HepG2 (cell line): ENCODE measurements around the gene TSPAN5. TPM values are rescaled to one million over a fixed set of nuclear protein-coding genes. Genes with fewer than 3 reads are reported as not detected.

ENCODE experiments used
- ATAC-seq: fragments of 200-7000 bp; cut with Tn5 transposase; 3 replicates; pipeline ENCODE4 v1.9.1; 2020; ENCODE audit warnings: mild to moderate bottlenecking, moderate library complexity
- BruUV-seq: library from RNA; stranded (reverse); fragments of 400-500 nt; replicated peaks from 2 replicates; lab custom pipeline; 2021; lab: Mats Ljungman, UMichigan
- CTCF ChIA-PET: fragments of 300-600 bp; formaldehyde crosslinking; extraction: SDS; loops from one replicate; lab custom pipeline; 2021; ENCODE audit warnings: low total read pairs, inconsistent platforms, low intra/inter-chr PET ratio; lab: Yijun Ruan, JAX
- POLR2A ChIA-PET: fragments of 350-600 bp; sonication (Branson Sonifier 250); formaldehyde crosslinking; loops from one replicate; lab custom pipeline; 2020; ENCODE audit warnings: antibody characterized with exemption, inconsistent platforms; lab: Yijun Ruan, JAX
- DNase-seq: peaks from one replicate; pipeline ENCODE4 v3.0.0-alpha.2; 2015; ENCODE audit warnings: low spot score
- FAIRE-seq: peaks from 3 replicates; lab custom pipeline; 2011; peaks lifted over from hg19 to GRCh38; lab: Jason Lieb, UNC
- H2AFZ ChIP-seq: one replicate; pipeline ENCODE4 v1.6.1; 2011; ENCODE audit warnings: low read length, inconsistent platforms
- H3K27ac ChIP-seq: fragments of 300-600 bp; 3 replicates; pipeline ENCODE4 v1.8.0; 2011; ENCODE audit warnings: mixed run types, mild to moderate bottlenecking, mixed read lengths, low read length, inconsistent platforms; ENCODE audit not compliant: insufficient read depth; ENCODE audit errors: extremely low read length
- H3K27me3 ChIP-seq, 2 experiments: fragments of 200-600 bp in 1 of 2; 2 replicates in 1 of 2; 3 replicates in 1 of 2; pipeline versions ENCODE4 v1.6.0 to v1.8.0; 2011; ENCODE audit warnings: low read length in 2 of 2, mild to moderate bottlenecking in 2 of 2, moderate library complexity in 2 of 2, inconsistent platforms in 1 of 2; ENCODE audit not compliant: insufficient read depth in 2 of 2, control insufficient read depth in 1 of 2
- H3K36me3 ChIP-seq, 2 experiments: fragments of 200-600 bp in 1 of 2; replicated peaks in 1 of 2; 2 replicates in 1 of 2; 3 replicates in 1 of 2; pipeline versions ENCODE4 v1.5.1 to v1.8.0; 2011; ENCODE audit warnings: low read length in 2 of 2, inconsistent platforms in 1 of 2; ENCODE audit not compliant: insufficient read depth in 2 of 2, control insufficient read depth in 1 of 2
- H3K4me1 ChIP-seq: 2 replicates; pipeline ENCODE4 v1.5.1; 2012; ENCODE audit warnings: low read length, inconsistent platforms; ENCODE audit not compliant: insufficient read depth
- H3K4me2 ChIP-seq: 2 replicates; pipeline ENCODE4 v1.6.0; 2011; ENCODE audit warnings: low read depth, low read length, inconsistent platforms
- H3K4me3 ChIP-seq, 3 experiments: fragments of 200-600 bp in 1 of 3; sonication (generic), shearing (Covaris generic) in 1 of 3; replicated peaks in 1 of 3; 2 replicates each; pipeline ENCODE4 v1.5.1; 2011 to 2016; ENCODE audit warnings: low read length in 3 of 3, inconsistent platforms in 2 of 3, low read depth in 2 of 3, mild to moderate bottlenecking in 2 of 3, control low read depth in 1 of 3, mixed read lengths in 1 of 3; ENCODE audit not compliant: insufficient read depth in 1 of 3
- H3K79me2 ChIP-seq: one replicate; pipeline ENCODE4 v1.6.1; 2011; ENCODE audit warnings: low read length, inconsistent platforms; ENCODE audit not compliant: insufficient read depth
- H3K9ac ChIP-seq: 2 replicates; pipeline ENCODE4 v1.6.0; 2011; ENCODE audit warnings: mild to moderate bottlenecking, low read depth, low read length, inconsistent platforms; ENCODE audit not compliant: insufficient read depth
- H3K9me3 ChIP-seq: 2 replicates; pipeline ENCODE4 v1.5.1; 2012; ENCODE audit warnings: mild to moderate bottlenecking, low read length
- H4K20me1 ChIP-seq: 2 replicates; pipeline ENCODE4 v1.6.0; 2011; ENCODE audit warnings: inconsistent platforms, mild to moderate bottlenecking, low read length, moderate library complexity; ENCODE audit not compliant: insufficient read depth
- BRD4 ChIP-seq: sonication (generic); formaldehyde crosslinking; IDR thresholded peaks from 2 replicates; pipeline ENCODE4 v1.4.0; 2020; ENCODE audit warnings: missing genetic modification reagents
- HMGA1 ChIP-seq: sonication (generic); formaldehyde crosslinking; conservative IDR thresholded peaks from 2 replicates; pipeline ENCODE4 v1.4.0; 2020; ENCODE audit warnings: missing genetic modification reagents
- KAT2B ChIP-seq: fragments of 150-350 bp; IDR thresholded peaks from 2 replicates; pipeline ENCODE4 v1.6.1; 2014; ENCODE audit warnings: low read depth, low read length, borderline replicate concordance
- NR2C2 ChIP-seq: sonication (generic); formaldehyde crosslinking; IDR thresholded peaks from 2 replicates; pipeline ENCODE4 v1.4.0; 2020; ENCODE audit warnings: missing genetic modification reagents, mild to moderate bottlenecking, moderate library complexity, borderline replicate concordance
- PITX1 ChIP-seq: sonication (generic); formaldehyde crosslinking; IDR thresholded peaks from 2 replicates; pipeline ENCODE4 v1.5.1; 2020; ENCODE audit warnings: mild to moderate bottlenecking, missing genetic modification reagents
- PTBP1 ChIP-seq: fragments of 200-400 bp; formaldehyde crosslinking; IDR thresholded peaks from 2 replicates; pipeline ENCODE4 v1.6.1; 2018; ENCODE audit warnings: low read length, low read depth; ENCODE audit not compliant: poor library complexity, severe bottlenecking
- RCOR2 ChIP-seq: IDR thresholded peaks from 2 replicates; pipeline ENCODE4 v1.6.1; 2016; ENCODE audit warnings: missing biosample characterization, missing genetic modification reagents
- SOX6 ChIP-seq, 2 experiments: fragments of 450-650 bp in 1 of 2; sonication (generic) in 1 of 2; formaldehyde crosslinking in 1 of 2; IDR thresholded peaks; 2 replicates each; pipeline versions ENCODE4 v1.4.0 to v1.6.1; 2017 to 2020; ENCODE audit warnings: antibody characterized with exemption in 1 of 2, mild to moderate bottlenecking in 1 of 2, missing genetic modification reagents in 1 of 2
- TAF15 ChIP-seq: fragments of 200-400 bp; formaldehyde crosslinking; IDR thresholded peaks from one replicate; pipeline ENCODE4 v1.6.1; 2018; ENCODE audit warnings: mild to moderate bottlenecking, low read depth, low read length; ENCODE audit not compliant: poor library complexity, severe bottlenecking
- ZNF180 ChIP-seq: sonication (generic); formaldehyde crosslinking; IDR thresholded peaks from 2 replicates; pipeline ENCODE4 v1.4.0; 2020; ENCODE audit warnings: low read depth, missing genetic modification reagents, borderline replicate concordance
- ZNF460 ChIP-seq: sonication (generic); formaldehyde crosslinking; IDR thresholded peaks from 2 replicates; pipeline ENCODE4 v1.5.1; 2020; ENCODE audit warnings: missing genetic modification reagents, mild to moderate bottlenecking, borderline replicate concordance
- ZNF569 ChIP-seq: sonication (generic); formaldehyde crosslinking; IDR thresholded peaks from 2 replicates; pipeline ENCODE4 v1.5.0; 2020; ENCODE audit warnings: mild to moderate bottlenecking, missing genetic modification reagents, moderate library complexity, borderline replicate concordance
- ZNF614 ChIP-seq: IDR thresholded peaks from 2 replicates; pipeline ENCODE4 v1.6.1; 2018; ENCODE audit warnings: missing biosample characterization, missing genetic modification reagents, inconsistent platforms, borderline replicate concordance
- ZSCAN21 ChIP-seq: sonication (generic); formaldehyde crosslinking; IDR thresholded peaks from 2 replicates; pipeline ENCODE4 v1.8.0; 2022; ENCODE audit warnings: mild to moderate bottlenecking, missing genetic modification reagents, moderate library complexity, borderline replicate concordance
- WGBS: methylation state at CpG from one replicate; pipeline ENCODE4 v1.1.6; 2017; ENCODE audit warnings: low lambda C conversion rate; 5-methylcytosine and 5-hydroxymethylcytosine counted together
- in situ Hi-C: cut with HindIII; loops from 2 replicates; pipeline ENCODE4 v1.10.0; 2017; ENCODE audit warnings: low pct_unique_long_range_greater_than_20kb; ENCODE audit not compliant: extremely low pct_ligation_motif_present
- intact Hi-C: fragments of 100-400 bp; cut with micrococcal nuclease; formaldehyde crosslinking; loops from one replicate; pipeline ENCODE4 v1.10.0; 2022; ENCODE audit not compliant: unreplicated experiment
- polyA plus RNA-seq, 8 experiments: library from polyadenylated mRNA; depleted of rRNA in 3 of 8; stranded (reverse) in 7 of 8; unstranded in 1 of 8; fragments of >200 nt; fragmentation: Illumina TruSeq in 4 of 8; extraction: Trizol in 4 of 8; gene quantifications; 2 replicates each; pipeline versions ENCODE4 v1.2.1 to v1.2.3, GENCODE V29; 2011 to 2016; ENCODE audit warnings: low read depth in 4 of 8, missing spikeins in 1 of 8, mixed read lengths in 1 of 8; ENCODE audit not compliant: insufficient read depth in 1 of 8
- total RNA-seq, 5 experiments: library from RNA; depleted of rRNA; stranded (reverse); fragments of >200 nt; fragmentation: Illumina TruSeq; extraction: Trizol; gene quantifications; 2 replicates each; pipeline ENCODE4 v1.2.3, GENCODE V29; 2016; ENCODE audit warnings: low read depth in 1 of 5
- TF ChIP-seq, protein P1 (sequence below): sonication (generic); formaldehyde crosslinking; IDR thresholded peaks from 2 replicates; pipeline ENCODE4 v1.9.0; 2021; ENCODE audit warnings: missing genetic modification reagents, borderline replicate concordance

Gene TSPAN5
- total and polyA plus RNA-seq, 2 of the 13 experiments (the other 11 are each of a cell fraction or from before 2014, with no cell fraction given), result 0.20 to 0.53 TPM

DNA sequence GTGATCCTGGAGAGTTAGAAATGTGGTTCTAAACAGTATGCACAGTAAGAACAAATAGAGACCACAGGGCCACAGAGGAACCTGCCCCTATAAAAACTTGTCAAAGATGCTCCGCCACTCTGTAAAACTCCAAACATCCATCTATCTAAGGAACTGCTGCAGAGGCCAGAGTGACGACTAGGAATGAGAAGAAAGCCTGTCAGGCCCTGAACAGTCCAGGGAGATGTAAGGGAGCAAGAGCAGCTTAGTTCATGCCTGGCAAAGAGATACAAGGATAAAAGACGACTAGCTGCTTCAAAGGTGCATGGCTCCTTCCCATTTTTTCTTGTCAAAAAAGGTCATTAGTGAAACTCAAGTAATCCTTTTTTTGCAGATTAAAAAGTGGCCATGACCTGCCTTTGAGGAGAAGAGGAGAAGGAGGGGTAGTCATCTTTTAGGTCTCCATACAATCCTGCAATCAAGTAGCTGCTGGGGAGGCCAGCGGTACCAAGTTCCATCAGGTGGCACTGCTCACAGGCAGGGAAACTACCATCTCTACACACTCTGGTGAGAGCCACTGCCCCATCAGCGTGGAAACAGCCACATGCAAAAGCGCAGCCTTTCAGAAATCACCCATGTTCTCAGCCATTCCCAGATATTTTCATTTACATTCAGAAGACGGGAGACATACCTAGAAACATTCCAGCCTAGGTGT, 162.1 kb downstream of the TSPAN5 start:
- Histone ChIP-seq H4K20me1 (no peaks in the 10 kb centered on the region), H3K79me2 (no peaks in the 10 kb centered on the region), H3K4me3 (no peak overlapping the region), H3K27ac (no peak overlapping the region), H3K9me3 (no peaks in the 10 kb centered on the region), H3K4me1 (no peaks in the 10 kb centered on the region), H2AFZ (no peak overlapping the region), H3K27me3 (peaks cover 0 to 7% of the 10 kb centered on the region in 2 experiments; a peak in 1 of 5 replicates), H3K9ac (no peak overlapping the region), H3K4me2 (no peak overlapping the region), H3K36me3 (no peaks in the 10 kb centered on the region)
- CTCF ChIA-PET, result no interaction called here
- no peak for DNase-seq
- POLR2A ChIA-PET, result no interaction called here
- TF ChIP-seq BRD4 (CRISPR knock-in tag), result no peak
- TF ChIP-seq ZNF614 (CRISPR knock-in tag), result no peak
- TF ChIP-seq ZNF460 (CRISPR knock-in tag), result no peak
- TF ChIP-seq, protein P1, sequence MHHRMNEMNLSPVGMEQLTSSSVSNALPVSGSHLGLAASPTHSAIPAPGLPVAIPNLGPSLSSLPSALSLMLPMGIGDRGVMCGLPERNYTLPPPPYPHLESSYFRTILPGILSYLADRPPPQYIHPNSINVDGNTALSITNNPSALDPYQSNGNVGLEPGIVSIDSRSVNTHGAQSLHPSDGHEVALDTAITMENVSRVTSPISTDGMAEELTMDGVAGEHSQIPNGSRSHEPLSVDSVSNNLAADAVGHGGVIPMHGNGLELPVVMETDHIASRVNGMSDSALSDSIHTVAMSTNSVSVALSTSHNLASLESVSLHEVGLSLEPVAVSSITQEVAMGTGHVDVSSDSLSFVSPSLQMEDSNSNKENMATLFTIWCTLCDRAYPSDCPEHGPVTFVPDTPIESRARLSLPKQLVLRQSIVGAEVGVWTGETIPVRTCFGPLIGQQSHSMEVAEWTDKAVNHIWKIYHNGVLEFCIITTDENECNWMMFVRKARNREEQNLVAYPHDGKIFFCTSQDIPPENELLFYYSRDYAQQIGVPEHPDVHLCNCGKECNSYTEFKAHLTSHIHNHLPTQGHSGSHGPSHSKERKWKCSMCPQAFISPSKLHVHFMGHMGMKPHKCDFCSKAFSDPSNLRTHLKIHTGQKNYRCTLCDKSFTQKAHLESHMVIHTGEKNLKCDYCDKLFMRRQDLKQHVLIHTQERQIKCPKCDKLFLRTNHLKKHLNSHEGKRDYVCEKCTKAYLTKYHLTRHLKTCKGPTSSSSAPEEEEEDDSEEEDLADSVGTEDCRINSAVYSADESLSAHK, result no peak
- TF ChIP-seq ZSCAN21 (CRISPR knock-in tag), result no peak
- no peak for TF ChIP-seq RCOR2 (CRISPR knock-in tag)
- no peak for TF ChIP-seq ZNF180 (CRISPR knock-in tag)
- TF ChIP-seq PTBP1, result no peak
- no peak for TF ChIP-seq KAT2B
- TF ChIP-seq PITX1 (CRISPR knock-in tag), result no peak
- no peak for TF ChIP-seq HMGA1 (CRISPR knock-in tag)
- no peak for TF ChIP-seq ZNF569 (CRISPR knock-in tag)
- no peak for TF ChIP-seq NR2C2 (CRISPR knock-in tag)
- TF ChIP-seq SOX6 (IDR thresholded peaks at IDR 0.05), result no peak
- no peak for TF ChIP-seq SOX6 (CRISPR knock-in tag; IDR thresholded peaks at IDR 0.05)
- TF ChIP-seq TAF15, result no peak
- ATAC-seq, result no peak
- BruUV-seq, result no TSS peak
- WGBS, result 33% methylated on average over 7 of the region's 7 CpGs
- FAIRE-seq, result no peak
- intact Hi-C loops, result no loop called here
- in situ Hi-C loops, result no loop called here
